ENCODE data around the gene PLEKHG1.

The PLEKHG1 gene

GRCh38 chr6:150639823-150640331 is 40.2 kb downstream of the PLEKHG1 start:
- no peak for DNase-seq (ENCODE audit: low read depth in 2 of 2)

GRCh38 chr6:150640556-150641209 is 41.0 kb downstream of the PLEKHG1 start:
- no peak for DNase-seq (ENCODE audit: low read depth in 2 of 2)

DNA sequence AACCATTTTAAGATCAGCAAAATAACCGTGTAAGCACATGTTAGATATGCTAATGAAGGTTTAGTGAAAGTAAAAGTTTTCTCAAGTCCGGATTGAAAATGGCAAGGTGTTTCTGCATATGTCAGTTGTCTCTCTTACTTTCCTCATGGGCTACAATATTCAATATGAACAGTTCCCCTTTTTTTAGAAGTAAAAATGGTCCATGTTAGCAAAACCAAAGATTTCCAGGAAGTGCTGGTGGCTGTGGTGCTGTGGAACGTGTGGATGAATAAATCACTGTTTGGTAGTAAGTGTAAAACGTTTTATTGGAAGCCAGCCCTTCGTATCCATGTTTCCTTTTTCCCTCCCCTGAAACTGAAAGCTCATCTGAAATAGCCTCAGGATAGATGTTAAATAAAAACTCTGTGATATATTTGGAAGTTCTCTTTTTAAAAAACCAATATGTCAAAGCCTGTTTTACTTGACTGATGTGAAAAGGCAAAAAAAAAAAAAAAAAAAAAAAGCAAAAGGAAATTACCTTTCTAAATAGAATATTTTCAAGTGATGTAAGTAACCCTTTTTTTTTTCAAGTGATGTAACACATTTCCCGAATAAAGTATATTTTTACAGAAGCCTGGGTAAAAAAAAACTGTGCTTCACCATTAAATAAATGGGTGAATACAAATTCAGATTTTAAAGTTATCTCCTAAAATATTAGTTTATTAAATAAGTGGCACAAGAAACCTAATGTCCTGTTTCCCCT is 41.9 kb downstream of the PLEKHG1 start:
- no peak for DNase-seq (ENCODE audit: low read depth in 2 of 2)

DNA sequence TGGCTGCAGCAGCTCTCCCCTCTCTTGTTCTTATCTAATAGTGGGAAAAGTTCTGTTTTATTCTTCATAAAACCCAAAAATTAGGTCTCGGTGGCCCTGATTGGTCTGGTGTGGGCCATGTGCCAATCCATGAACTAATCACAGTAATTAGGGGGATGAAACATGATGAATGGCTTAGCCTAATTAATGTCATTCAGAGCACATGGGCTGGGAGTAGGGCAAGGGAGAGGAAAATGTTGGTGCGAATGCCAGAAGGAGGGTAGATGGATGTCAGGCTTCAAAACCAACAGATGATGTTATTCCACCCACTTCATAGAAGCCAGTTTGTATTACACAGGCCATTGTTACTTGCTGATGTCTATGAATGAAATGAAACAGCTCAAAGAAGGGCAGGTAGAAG is 46.5 kb downstream of the PLEKHG1 start:
- DNase-seq (ENCODE audit: low read depth in 2 of 2): no peak

GRCh38 chr6:150647051-150647450 is 47.4 kb downstream of the PLEKHG1 start:
- no peak for DNase-seq (ENCODE audit: low read depth in 2 of 2)
